Endodermal cell (in vitro differentiated cells): Measurements from ENCODE around the gene PTP4A2. TPM values are rescaled to one million over a fixed set of nuclear protein-coding genes. Genes with fewer than 3 reads are reported as not detected.

ENCODE experiments used
- DNase-seq: peaks from one replicate; pipeline ENCODE4 v3.0.0-alpha.2; 2017
- H3K27ac ChIP-seq: 2 replicates; pipeline ENCODE4 v1.5.1; 2013; ENCODE audit warnings: mild to moderate bottlenecking, low read depth, low read length, moderate library complexity
- H3K27me3 ChIP-seq: 2 replicates; pipeline ENCODE4 v1.6.1; 2013; ENCODE audit warnings: mild to moderate bottlenecking, low read length, moderate library complexity; ENCODE audit not compliant: insufficient read depth, control insufficient read depth, poor library complexity, severe bottlenecking
- H3K36me3 ChIP-seq: 2 replicates; pipeline ENCODE4 v1.7.0; 2013; ENCODE audit warnings: mild to moderate bottlenecking, low read length, moderate library complexity; ENCODE audit not compliant: control insufficient read depth, insufficient read depth
- H3K4me1 ChIP-seq: one replicate; pipeline ENCODE4 v1.7.0; 2013; ENCODE audit warnings: low read length; ENCODE audit not compliant: control insufficient read depth, insufficient read depth
- H3K4me3 ChIP-seq: 2 replicates; pipeline ENCODE4 v1.5.1; 2013; ENCODE audit warnings: mild to moderate bottlenecking, low read length, moderate library complexity
- H3K9ac ChIP-seq: 2 replicates; pipeline ENCODE4 v1.6.1; 2013; ENCODE audit warnings: mild to moderate bottlenecking, low read length, moderate library complexity; ENCODE audit not compliant: poor library complexity, severe bottlenecking; ENCODE audit errors: extremely low read depth
- H3K9me3 ChIP-seq: 2 replicates; pipeline ENCODE4 v1.6.1; 2013; ENCODE audit warnings: mild to moderate bottlenecking, low read length, moderate library complexity; ENCODE audit not compliant: control insufficient read depth
- H3K27ac Mint-ChIP-seq: 2 replicates; pipeline ENCODE4 v1.8.0; 2020; ENCODE audit warnings: mixed read lengths
- H3K27me3 Mint-ChIP-seq: 2 replicates; pipeline ENCODE4 v1.8.0; 2021; ENCODE audit warnings: mild to moderate bottlenecking, mixed read lengths; ENCODE audit not compliant: insufficient read depth
- H3K36me3 Mint-ChIP-seq: 2 replicates; pipeline ENCODE4 v1.8.0; 2020; ENCODE audit warnings: low read depth, mixed read lengths
- H3K4me1 Mint-ChIP-seq: 2 replicates; pipeline ENCODE4 v1.8.0; 2020; ENCODE audit warnings: mixed read lengths
- H3K4me3 Mint-ChIP-seq: 2 replicates; pipeline ENCODE4 v1.8.0; 2020; ENCODE audit warnings: mild to moderate bottlenecking, moderate library complexity, mixed read lengths
- H3K9me3 Mint-ChIP-seq: 2 replicates; pipeline ENCODE4 v1.8.0; 2020; ENCODE audit warnings: mild to moderate bottlenecking, mixed read lengths
- WGBS, 2 experiments: methylation state at CpG; one replicate each; pipeline versions ENCODE4 v1.1.5 to v1.1.7; 2013; ENCODE audit warnings: missing lambda C conversion rate in 2 of 2, mixed read lengths in 1 of 2; ENCODE audit not compliant: insufficient coverage in 1 of 2, insufficient read length in 1 of 2; 5-methylcytosine and 5-hydroxymethylcytosine counted together
- total RNA-seq, 2 donors: library from RNA; stranded (reverse); fragmentation: NEBNext Ultra II Directional in 1 of 2; extraction: Animal tissue kit (Norgen Biotek cat#: 25700) in 1 of 2; gene quantifications; 2 replicates in 1 of 2; 3 replicates in 1 of 2; pipeline ENCODE4 v1.2.1, GENCODE V29; 2021
- TF ChIP-seq, protein P1 (sequence below): fragments of 200-600 bp; sonication (generic); conservative IDR thresholded peaks from 2 replicates; pipeline ENCODE4 v1.5.0; 2021; ENCODE audit warnings: antibody characterized with exemption, mild to moderate bottlenecking

Gene PTP4A2
- total RNA-seq, 2 donors from 2014 or later: 211 TPM

- peaks cover 6% of the 10 kb centered on the region for H3K9me3 Mint-ChIP-seq
- TF ChIP-seq, protein P1, sequence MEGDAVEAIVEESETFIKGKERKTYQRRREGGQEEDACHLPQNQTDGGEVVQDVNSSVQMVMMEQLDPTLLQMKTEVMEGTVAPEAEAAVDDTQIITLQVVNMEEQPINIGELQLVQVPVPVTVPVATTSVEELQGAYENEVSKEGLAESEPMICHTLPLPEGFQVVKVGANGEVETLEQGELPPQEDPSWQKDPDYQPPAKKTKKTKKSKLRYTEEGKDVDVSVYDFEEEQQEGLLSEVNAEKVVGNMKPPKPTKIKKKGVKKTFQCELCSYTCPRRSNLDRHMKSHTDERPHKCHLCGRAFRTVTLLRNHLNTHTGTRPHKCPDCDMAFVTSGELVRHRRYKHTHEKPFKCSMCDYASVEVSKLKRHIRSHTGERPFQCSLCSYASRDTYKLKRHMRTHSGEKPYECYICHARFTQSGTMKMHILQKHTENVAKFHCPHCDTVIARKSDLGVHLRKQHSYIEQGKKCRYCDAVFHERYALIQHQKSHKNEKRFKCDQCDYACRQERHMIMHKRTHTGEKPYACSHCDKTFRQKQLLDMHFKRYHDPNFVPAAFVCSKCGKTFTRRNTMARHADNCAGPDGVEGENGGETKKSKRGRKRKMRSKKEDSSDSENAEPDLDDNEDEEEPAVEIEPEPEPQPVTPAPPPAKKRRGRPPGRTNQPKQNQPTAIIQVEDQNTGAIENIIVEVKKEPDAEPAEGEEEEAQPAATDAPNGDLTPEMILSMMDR: no peak
- H3K4me3 Mint-ChIP-seq: no peak overlapping the region
- WGBS, 2 experiments: 97% methylated on average over 8 to 9 of the region's 9 CpGs
- peaks cover 33% of the 10 kb centered on the region for H3K36me3 Mint-ChIP-seq
- Histone ChIP-seq H3K4me3 (no peak overlapping the region), H3K4me1 (no peaks in the 10 kb centered on the region), H3K27ac (no peak overlapping the region), H3K9ac (no peak overlapping the region), H3K36me3 (peaks cover 45% of the 10 kb centered on the region), H3K9me3 (peaks cover 6% of the 10 kb centered on the region), H3K27me3 (no peaks in the 10 kb centered on the region)
- H3K4me1 Mint-ChIP-seq: no peaks in the 10 kb centered on the region
- no peak for DNase-seq
- H3K27me3 Mint-ChIP-seq: no peaks in the 10 kb centered on the region
- H3K27ac Mint-ChIP-seq: no peak overlapping the region
Observed at GRCh38 chr1:31904339-31905092, 33.7 kb downstream of the PTP4A2 start.

DNA sequence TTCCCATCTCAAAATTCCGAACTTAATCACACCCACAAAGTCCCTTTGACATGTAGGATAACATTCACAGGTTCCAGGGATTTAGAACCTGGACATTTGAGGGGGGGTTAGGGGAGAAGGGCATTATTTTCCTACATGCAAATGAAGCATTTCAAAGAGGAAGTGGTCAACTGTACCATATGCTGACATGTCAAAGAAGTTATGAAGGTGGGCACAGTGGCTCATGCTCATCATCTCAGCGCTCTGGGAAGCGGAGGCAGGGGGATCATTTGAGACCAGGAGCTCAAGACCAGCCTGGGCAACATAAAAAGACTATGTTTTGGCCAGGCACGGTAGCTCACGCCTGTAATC is 35.7 kb downstream of the PTP4A2 start:
- Mint-ChIP-seq H3K36me3 (peaks cover 14% of the 10 kb centered on the region), H3K4me1 (no peaks in the 10 kb centered on the region), H3K27me3 (no peaks in the 10 kb centered on the region), H3K9me3 (peaks cover 6% of the 10 kb centered on the region), H3K4me3 (no peak overlapping the region), H3K27ac (no peak overlapping the region)
- no peak for DNase-seq
- TF ChIP-seq, protein P1: no peak
- H3K9ac ChIP-seq: no peak overlapping the region
- H3K4me3 ChIP-seq: no peak overlapping the region
- no peak overlapping the region for H3K27ac ChIP-seq
- no peaks in the 10 kb centered on the region for H3K4me1 ChIP-seq
- WGBS, 2 experiments: 95 to 100% methylated on average over 3 to 5 of the region's 5 CpGs
- peaks cover 28% of the 10 kb centered on the region for H3K36me3 ChIP-seq
- peaks cover 6% of the 10 kb centered on the region for H3K9me3 ChIP-seq
- H3K27me3 ChIP-seq: no peaks in the 10 kb centered on the region

DNA sequence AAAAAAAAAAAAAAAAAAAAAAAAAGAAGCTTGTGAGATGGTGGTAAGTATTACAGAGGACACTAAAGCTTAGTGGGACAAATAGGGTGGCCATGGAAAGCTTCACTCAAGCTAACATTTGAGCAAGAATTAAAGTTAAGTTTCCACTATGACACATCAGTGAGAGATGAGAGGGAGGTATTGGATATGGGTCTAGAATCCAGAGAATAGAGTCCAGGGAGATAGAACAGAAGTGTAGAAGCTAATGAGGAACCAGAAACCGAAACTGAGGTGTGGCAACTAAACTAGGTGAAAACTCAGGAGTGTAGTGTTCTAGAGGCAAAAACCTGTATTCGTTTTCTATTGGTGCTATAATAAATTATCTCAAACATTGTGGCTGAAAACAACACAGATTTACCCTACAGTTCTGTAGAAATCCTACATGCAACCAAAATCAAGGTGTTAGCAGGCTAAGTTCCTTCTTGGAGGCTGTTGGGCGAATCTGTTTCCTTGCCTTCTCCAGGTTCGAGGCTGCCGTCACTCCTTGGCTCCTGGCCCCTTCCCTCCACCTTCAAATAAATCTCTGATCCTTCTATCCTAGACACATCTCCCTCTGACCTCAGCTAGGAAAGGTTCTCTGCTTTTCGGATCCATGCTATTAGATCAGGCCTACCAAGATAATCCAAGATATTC is 36.2 kb downstream of the PTP4A2 start:
- DNase-seq: no peak
- Mint-ChIP-seq H3K4me3 (no peak overlapping the region), H3K36me3 (peaks cover 10% of the 10 kb centered on the region), H3K27me3 (no peaks in the 10 kb centered on the region), H3K9me3 (peaks cover 6% of the 10 kb centered on the region), H3K27ac (no peak overlapping the region), H3K4me1 (no peaks in the 10 kb centered on the region)
- Histone ChIP-seq H3K36me3 (peaks cover 23% of the 10 kb centered on the region), H3K27ac (no peak overlapping the region), H3K4me3 (no peak overlapping the region), H3K9me3 (peaks cover 6% of the 10 kb centered on the region), H3K27me3 (no peaks in the 10 kb centered on the region), H3K9ac (no peak overlapping the region), H3K4me1 (no peaks in the 10 kb centered on the region)
- WGBS, 2 experiments: 92 to 98% methylated on average over 4 to 6 of the region's 6 CpGs
- TF ChIP-seq, protein P1: no peak
